Stimulated activated CD4-positive, alpha-beta T cell treated with anti-CD3 and anti-CD28 coated beads, Interleukin-4, amount 100 ng/mL, for 1 hour (primary cell): Measurements from ENCODE around the gene C1QL1.
A peak's percentile ranks its signal among the peaks of the same experiment; 100 is the strongest.

Experiments used
- DNase-seq: peaks from one replicate; pipeline ENCODE4 v3.0.0-alpha.2; 2020

Gene C1QL1

GRCh38 chr17:44928136-44928535, 40.0 kb downstream of the C1QL1 start:
- no peak for DNase-seq

- no peak for DNase-seq
Observed at GRCh38 chr17:44927696-44928095, 40.4 kb downstream of the C1QL1 start.

- no peak for DNase-seq
Observed at GRCh38 chr17:44926821-44927525, 41.1 kb downstream of the C1QL1 start.

GRCh38 chr17:44925731-44926697, 42.1 kb downstream of the C1QL1 start:
- no peak for DNase-seq

- DNase-seq, result no peak
Observed at GRCh38 chr17:44924107-44924544, 44.0 kb downstream of the C1QL1 start.

GRCh38 chr17:44922746-44923470, 45.2 kb downstream of the C1QL1 start:
- no peak for DNase-seq

- DNase-seq, result no peak
Observed at GRCh38 chr17:44922136-44922535, 46.0 kb downstream of the C1QL1 start.

GRCh38 chr17:44921122-44921882, 46.8 kb downstream of the C1QL1 start:
- DNase-seq, result no peak

GRCh38 chr17:44920565-44920940, 47.5 kb downstream of the C1QL1 start:
- DNase-seq, result no peak

GRCh38 chr17:44919885-44920564, 48.1 kb downstream of the C1QL1 start:
- DNase-seq, result peak; percentile 54

- DNase-seq, result no peak
Observed at GRCh38 chr17:44919411-44919810, 48.7 kb downstream of the C1QL1 start.

- DNase-seq, result no peak
Observed at GRCh38 chr17:44918006-44918405, 50.1 kb downstream of the C1QL1 start.

GRCh38 chr17:44917456-44917855, 50.6 kb downstream of the C1QL1 start:
- DNase-seq, result no peak

- DNase-seq, result no peak
Observed at GRCh38 chr17:44916781-44917241, 51.3 kb downstream of the C1QL1 start.

GRCh38 chr17:44915862-44916780, 52.0 kb downstream of the C1QL1 start:
- DNase-seq, result no peak

- no peak for DNase-seq
Observed at GRCh38 chr17:44915321-44915726, 52.8 kb downstream of the C1QL1 start, which contains the start of gene GFAP. GFAP (minus strand) TSS chr17:44915500; CDS start chr17:44915486, 14 bp downstream.

GRCh38 chr17:44914698-44915271, 53.3 kb downstream of the C1QL1 start:
- DNase-seq, result no peak

- no peak for DNase-seq
Observed at GRCh38 chr17:44914148-44914547, 54.0 kb downstream of the C1QL1 start.

- no peak for DNase-seq
Observed at GRCh38 chr17:44913676-44914075, 54.4 kb downstream of the C1QL1 start.
